ENCODE data around the gene TRIM26.

The TRIM26 gene

GRCh38 chr6:30211899-30212298, 1.3 kb downstream of the TRIM26 start:
- Histone ChIP-seq H3K4me2 (peak overlapping the region; percentile 87), H3K36me3 (no peaks in the 10 kb centered on the region), H3K27me3 (no peaks in the 10 kb centered on the region), H4K20me1 (peaks cover 59% of the 10 kb centered on the region), H3K27ac (no peak overlapping the region), H3K9ac (peak overlapping the region; percentile 95; the same call in 1 of the 2 replicates), H3K4me1 (peaks cover 85% of the 10 kb centered on the region), H3K9me3 (no peaks in the 10 kb centered on the region), H3K4me3 (peak overlapping the region; percentile 88)
- no peak for TF ChIP-seq Cebpa-rat (IDR thresholded peaks at IDR 0.05)

GRCh38 chr6:30211306-30211705, 1.9 kb downstream of the TRIM26 start:
- Histone ChIP-seq H3K27me3 (no peaks in the 10 kb centered on the region), H4K20me1 (peaks cover 65% of the 10 kb centered on the region), H3K4me3 (no peak overlapping the region), H3K9me3 (no peaks in the 10 kb centered on the region), H3K27ac (no peak overlapping the region), H3K36me3 (no peaks in the 10 kb centered on the region), H3K4me1 (peaks cover 87% of the 10 kb centered on the region), H3K4me2 (peak overlapping the region; percentile 87), H3K9ac (no peak overlapping the region; the same call in 1 of the 2 replicates)
- no peak for TF ChIP-seq Cebpa-rat (IDR thresholded peaks at IDR 0.05)

GRCh38 chr6:30207619-30208295, 5.4 kb downstream of the TRIM26 start:
- 0 out of 2 replicates have a peak overlapping the region, but pooled peaks have one; percentile 49 for H3K27ac ChIP-seq
- peaks cover 19% of the 10 kb centered on the region; the same call in 1 of the 2 replicates for H3K36me3 ChIP-seq
- no peaks in the 10 kb centered on the region for H3K27me3 ChIP-seq
- 0 out of 2 replicates have a peak overlapping the region, but pooled peaks have one; percentile 23 for H3K9ac ChIP-seq
- H3K9me3 ChIP-seq = no peaks in the 10 kb centered on the region
- 0 out of 2 replicates have a peak overlapping the region, but pooled peaks have one; percentile 2 for H3K4me3 ChIP-seq
- TF ChIP-seq Cebpa-rat (IDR thresholded peaks at IDR 0.05) = no peak
- peak overlapping the region; percentile 87 for H3K4me2 ChIP-seq
- peaks cover 71% of the 10 kb centered on the region for H3K4me1 ChIP-seq
- peaks cover 99% of the 10 kb centered on the region for H4K20me1 ChIP-seq

- peak overlapping the region; percentile 87 for H3K4me2 ChIP-seq
- H4K20me1 ChIP-seq = peaks cover 99% of the 10 kb centered on the region
- H3K4me3 ChIP-seq = 0 out of 2 replicates have a peak overlapping the region, but pooled peaks have one; percentile 2
- 0 out of 2 replicates have a peak, but pooled peaks have one; percentile 14 for TF ChIP-seq Cebpa-rat (IDR thresholded peaks at IDR 0.05)
- H3K27me3 ChIP-seq = no peaks in the 10 kb centered on the region
- H3K9me3 ChIP-seq = no peaks in the 10 kb centered on the region
- H3K36me3 ChIP-seq = peaks cover 19% of the 10 kb centered on the region; the same call in 1 of the 2 replicates
- peaks cover 68% of the 10 kb centered on the region for H3K4me1 ChIP-seq
- H3K27ac ChIP-seq = peak overlapping the region; percentile 49; the same call in 1 of the 2 replicates
- H3K9ac ChIP-seq = peak overlapping the region; percentile 23; the same call in 1 of the 2 replicates
Measured at GRCh38 chr6:30206799-30207618, 6.2 kb downstream of the TRIM26 start.

GRCh38 chr6:30206152-30206551, 7.1 kb downstream of the TRIM26 start:
- Histone ChIP-seq H4K20me1 (peaks cover 99% of the 10 kb centered on the region), H3K9ac (0 out of 2 replicates have a peak overlapping the region, but pooled peaks have one; percentile 23), H3K27me3 (no peaks in the 10 kb centered on the region), H3K9me3 (no peaks in the 10 kb centered on the region), H3K4me1 (peaks cover 68% of the 10 kb centered on the region), H3K36me3 (peaks cover 19% of the 10 kb centered on the region; the same call in 1 of the 2 replicates), H3K27ac (no peak overlapping the region), H3K4me3 (no peak overlapping the region), H3K4me2 (peak overlapping the region; percentile 87)
- TF ChIP-seq Cebpa-rat (IDR thresholded peaks at IDR 0.05) = no peak

GRCh38 chr6:30204116-30204515, 9.1 kb downstream of the TRIM26 start:
- Histone ChIP-seq H3K27me3 (no peaks in the 10 kb centered on the region), H3K4me3 (no peak overlapping the region), H3K9me3 (no peaks in the 10 kb centered on the region), H3K9ac (no peak overlapping the region), H3K36me3 (peaks cover 35% of the 10 kb centered on the region), H3K4me1 (peaks cover 61% of the 10 kb centered on the region), H3K4me2 (no peak overlapping the region), H3K27ac (no peak overlapping the region), H4K20me1 (peaks cover 96% of the 10 kb centered on the region)
- TF ChIP-seq Cebpa-rat (IDR thresholded peaks at IDR 0.05) = no peak

GRCh38 chr6:30202366-30202765, 10.8 kb downstream of the TRIM26 start:
- TF ChIP-seq Cebpa-rat (IDR thresholded peaks at IDR 0.05) = no peak
- H4K20me1 ChIP-seq = peaks cover 92% of the 10 kb centered on the region
- H3K9ac ChIP-seq = no peak overlapping the region
- H3K36me3 ChIP-seq = peaks cover 53% of the 10 kb centered on the region
- peaks cover 43% of the 10 kb centered on the region for H3K4me1 ChIP-seq
- H3K27me3 ChIP-seq = no peaks in the 10 kb centered on the region
- H3K9me3 ChIP-seq = no peaks in the 10 kb centered on the region
- H3K4me2 ChIP-seq = no peak overlapping the region
- H3K27ac ChIP-seq = no peak overlapping the region
- H3K4me3 ChIP-seq = no peak overlapping the region

- no peak for TF ChIP-seq Cebpa-rat (IDR thresholded peaks at IDR 0.05)
- peak overlapping the region; percentile 52 for H3K4me2 ChIP-seq
- H3K27ac ChIP-seq = peak overlapping the region; percentile 28
- peaks cover 91% of the 10 kb centered on the region for H4K20me1 ChIP-seq
- peaks cover 27% of the 10 kb centered on the region for H3K4me1 ChIP-seq
- no peak overlapping the region for H3K4me3 ChIP-seq
- H3K9me3 ChIP-seq = no peaks in the 10 kb centered on the region
- no peaks in the 10 kb centered on the region for H3K27me3 ChIP-seq
- no peak overlapping the region; the same call in 1 of the 2 replicates for H3K9ac ChIP-seq
- H3K36me3 ChIP-seq = peaks cover 69% of the 10 kb centered on the region
Measured at GRCh38 chr6:30200551-30201281, 12.5 kb downstream of the TRIM26 start.
